Endothelial cell of hepatic sinusoid (primary cell): ENCODE results near the gene PPL.
"Not testable (repeated sequence)": the region's sequence is repeated elsewhere in the genome, so short reads cannot be mapped to it uniquely, and the experiment has no call there.

ENCODE experiments used
- in situ Hi-C: cut with HindIII; loops from 2 replicates; pipeline ENCODE4 v1.10.0; 2017; ENCODE audit warnings: low sequenced_read_pairs

PPL gene

DNA sequence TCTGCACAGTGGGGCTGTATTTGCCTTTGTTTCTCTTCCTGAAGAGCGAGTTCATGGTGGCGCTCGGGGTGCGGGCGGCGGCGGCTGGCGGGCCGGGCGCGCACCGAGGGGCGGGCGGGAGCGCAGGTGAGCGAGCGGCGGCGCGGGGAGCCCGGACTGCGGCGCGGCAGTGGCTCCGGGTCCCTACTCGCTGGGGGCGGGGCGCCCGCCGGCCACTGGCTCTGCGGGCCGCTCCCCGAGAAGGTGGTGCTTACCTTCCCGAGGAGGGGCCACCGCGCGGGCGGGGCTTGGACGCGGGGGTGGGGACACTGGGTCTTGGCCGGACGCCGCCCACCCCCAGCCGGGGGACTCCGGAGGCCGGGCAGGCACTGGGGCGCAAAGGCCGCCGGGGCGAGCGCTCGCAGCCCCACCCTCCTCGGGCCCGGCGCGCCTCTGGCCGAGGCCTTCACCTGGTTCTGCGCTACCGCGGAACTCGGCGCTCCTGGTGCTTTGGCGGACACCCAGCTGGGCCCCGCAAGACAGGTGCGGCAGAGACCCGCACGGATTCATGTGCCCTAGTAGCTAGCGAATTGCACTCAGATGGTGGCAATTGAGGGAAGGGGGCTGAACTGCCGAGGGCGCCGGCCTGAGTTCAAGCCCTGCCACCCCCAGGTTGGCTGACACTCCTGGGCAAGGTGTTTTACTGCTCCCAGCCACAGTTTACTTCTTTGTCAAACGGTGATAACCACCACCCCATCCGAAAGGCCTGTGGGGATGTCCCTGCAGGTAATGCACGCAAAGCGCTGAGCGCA lies at the start of gene PPL:
PPL (minus strand) TSS at position 158 of the 791 bp plus-strand sequence; CDS start at position 55, 103 bp downstream.
- in situ Hi-C loops, result no loop called here

GRCh38 chr16:4984174-4984990 lies 47.4 kb upstream of the PPL start:
- in situ Hi-C loops, result no loop called here

DNA sequence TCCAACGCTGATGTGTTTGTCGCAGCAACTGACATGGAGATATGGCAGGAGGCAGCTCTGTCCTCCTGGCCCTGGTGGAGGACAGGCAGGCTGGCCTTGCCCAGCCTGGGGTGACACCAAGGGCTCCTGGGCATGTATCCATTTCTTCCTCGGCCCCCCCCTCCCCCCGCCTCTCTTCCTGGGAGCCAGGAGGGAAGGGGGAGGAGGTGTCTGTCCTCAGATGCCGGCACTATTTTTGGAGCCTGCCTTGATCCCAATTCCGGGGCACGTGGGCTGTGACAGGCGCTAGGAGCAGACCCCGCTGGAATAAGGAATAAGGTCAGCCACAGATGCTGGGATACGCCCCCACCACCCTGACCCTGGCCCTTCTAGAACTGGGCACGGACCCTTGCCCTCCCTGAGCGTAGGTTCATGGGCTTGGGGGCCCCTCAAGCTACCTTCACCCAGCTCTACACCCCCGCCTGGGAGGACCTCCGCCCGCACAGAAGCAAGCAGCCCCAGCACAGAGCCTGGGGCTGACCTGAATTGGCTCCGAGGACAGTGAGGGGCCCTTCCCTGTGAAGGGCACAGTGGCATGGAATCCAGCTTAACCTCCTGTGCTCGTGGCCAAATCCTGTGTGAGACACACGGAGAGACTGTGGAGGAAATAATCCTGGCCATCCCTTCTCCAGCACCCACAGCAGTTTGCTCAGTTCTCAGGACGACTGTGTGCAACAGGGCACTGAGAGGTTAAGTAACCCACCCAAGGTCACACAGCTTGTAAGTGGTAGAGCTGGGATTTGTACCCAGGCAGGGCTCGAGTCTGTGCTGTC lies 45.3 kb upstream of the PPL start:
- in situ Hi-C loops, result no loop called here

GRCh38 chr16:4981473-4981872 lies 44.5 kb upstream of the PPL start:
- in situ Hi-C loops, result no loop called here

DNA sequence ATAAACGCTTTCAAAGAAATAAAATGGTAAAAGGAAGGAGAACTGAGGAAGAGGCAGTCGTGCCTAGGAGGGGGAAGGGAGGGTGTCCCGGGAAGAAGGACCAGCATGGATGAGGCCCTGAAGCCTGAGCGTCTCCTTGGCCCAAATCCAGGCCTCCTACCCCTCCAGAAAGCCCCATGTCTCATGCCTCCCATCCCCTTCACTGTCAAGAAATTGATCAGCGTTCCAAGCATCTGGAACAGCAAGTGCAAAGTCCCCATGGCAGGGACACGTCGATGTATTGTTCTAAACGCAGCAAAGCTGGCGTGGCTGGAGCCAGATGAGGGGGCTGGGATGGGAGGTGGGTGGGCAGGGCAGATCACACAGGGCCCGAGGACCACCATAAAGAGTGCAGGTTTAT lies 43.7 kb upstream of the PPL start:
- in situ Hi-C loops, result no loop called here

DNA sequence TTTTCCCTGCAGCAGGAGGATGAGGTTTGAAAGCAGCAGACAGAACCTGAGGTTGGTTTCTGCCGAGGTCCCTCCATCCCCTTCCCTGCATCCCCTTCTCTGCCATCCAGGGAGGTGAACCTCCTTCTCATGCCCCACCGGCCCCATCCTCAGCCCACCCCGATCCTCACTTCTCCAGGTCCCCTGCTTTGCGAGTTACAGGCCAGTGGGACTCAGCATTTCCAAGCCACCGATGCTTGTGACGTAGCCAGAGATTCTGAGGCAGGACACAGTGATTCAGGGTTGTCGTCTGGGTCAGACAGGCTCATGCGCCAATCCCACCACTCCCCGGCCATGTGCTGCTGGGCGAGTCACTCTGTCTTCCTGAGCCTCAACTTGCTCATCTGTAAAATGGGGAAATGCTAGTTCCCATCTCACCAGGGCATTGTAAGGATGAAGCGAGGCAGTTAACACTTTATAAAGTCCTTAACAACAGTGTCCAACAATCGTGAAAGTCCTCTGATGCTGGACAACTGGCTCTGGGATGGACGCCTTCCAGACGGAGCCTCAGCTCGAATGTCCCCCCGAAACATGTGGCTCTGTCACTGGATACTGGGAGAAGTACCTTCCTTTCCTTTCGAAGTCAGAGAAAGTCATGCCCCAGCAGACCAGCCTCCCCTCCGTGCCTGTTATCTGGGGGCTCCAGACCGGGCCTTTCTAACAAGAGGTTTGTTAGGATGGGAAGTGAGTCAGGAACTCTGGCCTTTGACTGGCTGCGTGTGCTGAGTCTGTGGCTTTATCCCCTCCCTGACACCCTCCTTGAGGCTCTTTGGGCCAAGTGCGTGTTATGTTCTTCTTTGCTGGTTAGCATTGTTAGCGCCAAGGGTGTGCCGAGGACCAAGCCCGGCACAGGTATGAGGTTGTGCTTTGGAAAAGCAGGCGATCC lies 43.0 kb upstream of the PPL start:
- in situ Hi-C loops, result no loop called here

DNA sequence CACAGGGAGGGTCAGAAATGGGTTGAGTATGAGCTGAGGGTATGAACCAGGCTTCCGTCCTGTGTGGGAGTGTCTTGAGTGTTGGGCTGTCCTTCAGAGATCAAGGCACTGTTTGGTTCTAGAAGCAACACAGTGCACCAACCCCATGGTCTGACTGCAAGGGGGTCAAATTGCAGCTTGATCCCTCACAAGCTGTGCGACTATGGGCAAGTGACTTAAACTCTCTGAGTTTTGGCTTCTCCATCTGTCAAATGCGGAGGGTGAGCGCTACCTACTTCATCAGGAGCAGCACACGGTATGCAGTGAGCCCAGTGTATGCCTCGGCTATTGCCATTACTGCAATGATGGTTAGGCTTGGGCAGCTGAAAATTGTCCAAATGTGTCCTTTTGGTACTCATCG lies 42.2 kb upstream of the PPL start:
- in situ Hi-C loops, result no loop called here

- in situ Hi-C loops, result no loop called here
These were observed 39.7 kb upstream of the PPL start for GRCh38 chr16:4976611-4977145.

GRCh38 chr16:4976079-4976478 lies 39.1 kb upstream of the PPL start:
- in situ Hi-C loops, result no loop called here

DNA sequence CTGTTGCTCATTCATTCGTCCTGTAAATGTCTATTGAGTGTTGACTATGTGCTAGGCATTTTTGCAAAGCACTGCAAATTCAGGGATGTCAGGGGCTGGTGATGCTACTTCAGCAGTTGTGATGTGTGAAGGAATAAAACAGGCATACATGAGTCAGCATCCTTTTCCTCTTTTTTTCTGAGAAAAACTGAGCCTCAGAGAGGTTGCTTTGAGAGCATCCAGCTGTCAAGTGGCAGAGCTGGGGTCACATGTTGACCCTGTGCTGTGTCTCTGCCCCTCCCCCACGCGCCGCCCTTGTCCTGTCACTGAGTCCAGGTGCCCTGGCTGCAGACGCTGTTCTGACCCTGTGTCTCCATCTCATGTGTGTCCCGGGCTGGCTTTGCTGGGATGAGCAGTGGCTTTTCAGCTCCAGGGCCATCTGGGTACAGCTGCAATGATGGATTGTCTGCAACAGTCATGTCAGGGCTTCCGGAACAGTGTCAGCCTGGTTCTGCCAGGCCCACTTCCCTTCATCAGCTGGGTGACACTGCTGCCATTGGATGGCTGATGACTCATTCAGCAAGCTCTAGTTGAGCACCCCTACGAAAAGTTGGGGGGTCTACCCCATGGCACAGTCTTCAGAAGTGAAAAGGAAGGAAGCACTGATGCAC lies 36.1 kb upstream of the PPL start:
- in situ Hi-C loops, result no loop called here

DNA sequence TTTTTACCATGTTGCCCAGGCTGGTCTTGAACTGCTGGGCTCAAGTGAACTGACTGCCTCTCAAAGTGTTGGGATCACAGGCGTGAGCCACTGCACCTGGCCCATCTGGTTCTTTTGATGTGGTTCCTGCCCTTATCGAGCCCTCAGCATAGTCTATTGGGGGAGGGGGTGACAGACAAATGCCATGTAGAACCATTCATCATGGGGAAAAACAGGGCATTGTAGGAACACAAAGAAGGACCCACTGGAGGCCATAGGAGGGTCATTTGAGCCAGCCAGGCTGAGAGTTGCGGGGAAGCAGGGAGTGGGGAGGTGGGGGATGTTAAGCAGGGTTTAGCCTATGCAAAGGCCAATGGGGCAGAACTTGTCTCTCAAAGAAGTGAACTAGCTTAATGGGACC lies 33.1 kb upstream of the PPL start:
- in situ Hi-C loops, result no loop called here

DNA sequence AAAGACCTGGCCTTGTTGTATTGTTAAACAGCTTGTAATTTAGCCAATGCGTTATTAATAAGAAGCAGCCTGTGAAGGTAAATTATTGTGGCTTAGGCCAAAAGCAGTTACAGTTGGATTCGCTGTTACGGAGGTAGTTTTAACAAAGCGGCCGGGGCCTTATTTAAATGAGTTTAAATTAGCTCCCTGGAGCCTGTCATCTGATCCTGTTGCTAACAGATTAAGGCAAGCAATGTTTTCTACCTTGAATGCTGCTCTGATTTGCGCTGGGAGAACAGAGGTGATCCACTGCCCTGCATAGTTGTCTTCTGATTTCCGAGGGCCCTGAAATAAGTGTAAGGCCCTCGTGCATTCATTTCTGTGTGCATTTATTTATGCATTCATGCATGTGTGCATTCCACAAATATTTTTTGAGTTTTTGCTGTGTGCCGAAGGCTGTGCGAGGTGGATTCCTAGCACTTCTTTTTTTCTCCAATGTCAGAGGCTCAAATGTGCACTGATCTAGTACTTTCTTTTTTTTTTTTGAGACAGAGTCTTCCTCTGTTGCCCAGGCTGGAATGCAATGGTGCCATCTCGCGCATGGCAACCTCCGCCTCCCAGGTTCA lies 32.0 kb upstream of the PPL start:
- in situ Hi-C loops, result no loop called here

- in situ Hi-C loops, result not testable (repeated sequence)
These were observed 31.3 kb upstream of the PPL start for GRCh38 chr16:4968278-4968677.

GRCh38 chr16:4966736-4967453 lies 29.9 kb upstream of the PPL start:
- in situ Hi-C loops, result no loop called here

GRCh38 chr16:4963527-4963926 lies 26.6 kb upstream of the PPL start:
- in situ Hi-C loops, result not testable (repeated sequence)

GRCh38 chr16:4962716-4963115 lies 25.8 kb upstream of the PPL start:
- in situ Hi-C loops, result no loop called here

GRCh38 chr16:4960579-4960978 lies 23.6 kb upstream of the PPL start:
- in situ Hi-C loops, result no loop called here
